GM10248 (cell line): ENCODE results near the gene AOC2.
"Not testable (repeated sequence)": the region's sequence is repeated elsewhere in the genome, so short reads cannot be mapped to it uniquely, and the experiment has no call there.

Experiments
- CTCF ChIA-PET: fragments of 300-600 bp; sonication (Branson Sonifier 250); formaldehyde crosslinking; extraction: SDS; loops from one replicate; lab custom pipeline; 2021; ENCODE audit warnings: antibody characterized with exemption; lab: Yijun Ruan, JAX
- POLR2A ChIA-PET: fragments of 350-650 bp; sonication (Branson Sonifier 250); formaldehyde crosslinking; extraction: SDS; loops from one replicate; lab custom pipeline; 2020; ENCODE audit warnings: antibody characterized with exemption; lab: Yijun Ruan, JAX
- DNase-seq: peaks from one replicate; pipeline ENCODE4 v3.0.0; 2012; ENCODE audit errors: extremely low spot score
- TF ChIP-seq, protein P1 (sequence below): IDR thresholded peaks from 2 replicates; pipeline ENCODE4 v1.5.1; 2012; ENCODE audit warnings: mild to moderate bottlenecking, low read depth; ENCODE audit errors: extremely low read depth, missing control alignments, control extremely low read depth

Gene AOC2

GRCh38 chr17:42879596-42879985, 35.2 kb downstream of the AOC2 start:
- CTCF ChIA-PET: no interaction called here
- TF ChIP-seq, protein P1, sequence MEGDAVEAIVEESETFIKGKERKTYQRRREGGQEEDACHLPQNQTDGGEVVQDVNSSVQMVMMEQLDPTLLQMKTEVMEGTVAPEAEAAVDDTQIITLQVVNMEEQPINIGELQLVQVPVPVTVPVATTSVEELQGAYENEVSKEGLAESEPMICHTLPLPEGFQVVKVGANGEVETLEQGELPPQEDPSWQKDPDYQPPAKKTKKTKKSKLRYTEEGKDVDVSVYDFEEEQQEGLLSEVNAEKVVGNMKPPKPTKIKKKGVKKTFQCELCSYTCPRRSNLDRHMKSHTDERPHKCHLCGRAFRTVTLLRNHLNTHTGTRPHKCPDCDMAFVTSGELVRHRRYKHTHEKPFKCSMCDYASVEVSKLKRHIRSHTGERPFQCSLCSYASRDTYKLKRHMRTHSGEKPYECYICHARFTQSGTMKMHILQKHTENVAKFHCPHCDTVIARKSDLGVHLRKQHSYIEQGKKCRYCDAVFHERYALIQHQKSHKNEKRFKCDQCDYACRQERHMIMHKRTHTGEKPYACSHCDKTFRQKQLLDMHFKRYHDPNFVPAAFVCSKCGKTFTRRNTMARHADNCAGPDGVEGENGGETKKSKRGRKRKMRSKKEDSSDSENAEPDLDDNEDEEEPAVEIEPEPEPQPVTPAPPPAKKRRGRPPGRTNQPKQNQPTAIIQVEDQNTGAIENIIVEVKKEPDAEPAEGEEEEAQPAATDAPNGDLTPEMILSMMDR: no peak
- POLR2A ChIA-PET: no interaction called here
- DNase-seq: no peak

- TF ChIP-seq, protein P1: no peak
- CTCF ChIA-PET: no interaction called here
- DNase-seq: no peak
- POLR2A ChIA-PET: no interaction called here
These were observed 36.5 kb downstream of the AOC2 start for GRCh38 chr17:42880776-42881310.

DNA sequence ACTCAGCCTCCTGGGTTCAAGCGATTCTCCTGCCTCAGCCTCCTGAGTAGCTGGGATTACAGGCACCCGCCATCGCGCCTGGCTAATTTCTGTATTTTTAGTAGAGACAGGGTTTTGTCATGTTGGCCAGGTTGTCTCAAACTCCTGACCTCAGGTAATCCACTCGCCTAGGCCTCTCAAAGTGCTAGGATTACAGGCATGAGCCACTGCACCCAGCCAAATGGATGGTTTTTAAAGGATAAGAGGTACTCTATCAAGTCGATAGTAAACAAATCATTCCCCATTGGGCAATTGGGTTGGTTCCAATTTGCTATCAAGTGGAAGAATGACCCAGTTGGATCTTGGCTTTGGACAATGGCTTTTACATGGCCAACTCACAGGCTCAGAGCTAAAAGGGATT, 37.3 kb downstream of the AOC2 start:
- CTCF ChIA-PET: interaction anchor here (0.6 to 1.0 kb wide), 2 partner anchors 8 to 12 kb away, joined by 3 read pairs; no protein-coding TSS in a partner anchor
- POLR2A ChIA-PET, DNase-seq: not testable (repeated sequence)

DNA sequence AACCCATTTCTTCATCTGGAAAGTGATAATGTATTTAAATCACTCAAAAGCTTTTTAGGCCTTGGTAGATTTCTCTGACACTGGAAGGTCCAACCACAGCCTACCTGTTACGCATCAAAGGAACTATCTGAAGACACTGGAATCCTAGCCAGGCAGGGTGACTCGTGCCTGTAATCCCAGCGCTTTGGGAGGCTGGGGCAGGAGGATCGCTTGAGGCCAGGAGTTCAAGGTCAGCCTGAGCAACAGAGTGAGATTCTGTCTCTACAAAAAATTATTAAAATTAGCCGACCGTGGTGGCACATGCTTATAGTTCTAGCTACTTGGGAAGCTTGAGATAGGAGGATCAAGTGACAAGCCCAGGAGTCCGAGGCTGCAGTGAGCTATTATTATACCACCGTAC, 37.8 kb downstream of the AOC2 start:
- no peak for DNase-seq
- CTCF ChIA-PET: interaction anchor here (0.6 to 1.0 kb wide), 2 partner anchors 9 to 12 kb away, joined by 3 read pairs; no protein-coding TSS in a partner anchor
- TF ChIP-seq, protein P1: no peak
- POLR2A ChIA-PET: no interaction called here

- ChIA-PET POLR2A (no interaction called here), CTCF (no interaction called here)
- TF ChIP-seq, protein P1: no peak
- no peak for DNase-seq
These were observed 39.6 kb downstream of the AOC2 start for GRCh38 chr17:42883802-42884558.

DNA sequence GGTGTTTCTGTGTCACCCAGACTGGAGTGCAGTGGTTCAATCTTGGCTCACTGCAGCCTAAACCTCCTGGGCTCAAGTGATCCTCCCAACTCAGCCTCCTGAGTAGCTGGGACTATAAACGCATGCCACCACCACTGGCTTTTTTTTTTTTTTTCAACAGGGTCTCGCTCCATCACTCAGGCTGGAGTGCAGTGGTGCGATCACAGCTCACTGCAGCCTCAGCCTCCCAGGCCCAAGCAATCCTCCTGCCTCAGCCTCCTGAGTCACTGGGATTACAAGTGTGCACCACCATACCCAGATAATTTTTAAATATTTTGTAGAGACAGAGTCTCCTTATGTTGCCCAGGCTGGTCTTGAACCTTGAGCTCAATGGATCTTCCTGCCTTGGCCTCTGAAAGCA, 41.4 kb downstream of the AOC2 start:
- POLR2A ChIA-PET: interaction anchor here (0.6 kb wide), 1 partner anchor 127 kb away, joined by 3 read pairs; no protein-coding TSS in a partner anchor
- CTCF ChIA-PET, DNase-seq: not testable (repeated sequence)

GRCh38 chr17:42886283-42887176, 42.1 kb downstream of the AOC2 start:
- TF ChIP-seq, protein P1: no peak
- ChIA-PET CTCF (no interaction called here), POLR2A (no interaction called here)
- no peak for DNase-seq
